ENCODE measurements around the gene CUEDC2.

The CUEDC2 gene

GRCh38 chr10:102432162-102432950 is at the start of gene CUEDC2 (continued):
- TF ChIP-seq ZBTB49 (tag by site-specific recombination; IDR thresholded peaks at IDR 0.05; ENCODE audit: low read depth) (no peak), ZFHX2 (tag by site-specific recombination; conservative IDR thresholded peaks at IDR 0.05) (peak; percentile 68), TCF7L2 (IDR thresholded peaks at IDR 0.05; ENCODE audit: borderline replicate concordance, low read depth, low read length) (peak; percentile 97), RBAK (tag by site-specific recombination; IDR thresholded peaks at IDR 0.05) (no peak), MZF1 (tag by site-specific recombination; IDR thresholded peaks at IDR 0.05; ENCODE audit: borderline replicate concordance) (peak; percentile 56), ZNF48 (tag by site-specific recombination; IDR thresholded peaks at IDR 0.05) (no peak), ZBTB20 (tag by site-specific recombination; IDR thresholded peaks at IDR 0.05) (peak; percentile 91), ZNF600 (tag by site-specific recombination; IDR thresholded peaks at IDR 0.05) (peak; percentile 69; the same call in 1 of the 2 replicates), ZNF571 (tag by site-specific recombination; IDR thresholded peaks at IDR 0.05) (no peak), ZSCAN30 (tag by site-specific recombination; IDR thresholded peaks at IDR 0.05) (peak; percentile 76), ZNF155 (tag by site-specific recombination; IDR thresholded peaks at IDR 0.05) (no peak), ZNF221 (tag by site-specific recombination; IDR thresholded peaks at IDR 0.05; ENCODE audit: borderline replicate concordance) (no peak), ZNF202 (tag by site-specific recombination; IDR thresholded peaks at IDR 0.05; ENCODE audit: borderline replicate concordance) (no peak), ZNF707 (tag by site-specific recombination; IDR thresholded peaks at IDR 0.05) (no peak), KLF1 (tag by site-specific recombination; IDR thresholded peaks at IDR 0.05) (peak; percentile 83), KLF16 (tag by site-specific recombination; IDR thresholded peaks at IDR 0.05) (peak; percentile 82), ZNF843 (tag by site-specific recombination; IDR thresholded peaks at IDR 0.05) (peak; percentile 77), PRDM2 (tag by site-specific recombination; IDR thresholded peaks at IDR 0.05; ENCODE audit: borderline replicate concordance) (no peak), ZNF335 (tag by site-specific recombination; conservative IDR thresholded peaks at IDR 0.05) (peak; percentile 97), ZNF416 (tag by site-specific recombination; IDR thresholded peaks at IDR 0.05) (no peak), ZSCAN5A (tag by site-specific recombination; IDR thresholded peaks at IDR 0.05) (peak; percentile 78; the same call in 1 of the 2 replicates), ZNF404 (tag by site-specific recombination; IDR thresholded peaks at IDR 0.05) (no peak), ZNF174 (tag by site-specific recombination; IDR thresholded peaks at IDR 0.05) (no peak), ZNF10 (tag by site-specific recombination; IDR thresholded peaks at IDR 0.05) (0 out of 2 replicates have a peak, but pooled peaks have one; percentile 46), ZNF561 (tag by site-specific recombination; IDR thresholded peaks at IDR 0.05; ENCODE audit: borderline replicate concordance) (peak; percentile 98), HOXC10 (CRISPR knock-in tag; IDR thresholded peaks at IDR 0.05) (no peak), ZNF354C (tag by site-specific recombination; IDR thresholded peaks at IDR 0.05; ENCODE audit: borderline replicate concordance, low read depth) (no peak), ZNF645 (tag by site-specific recombination; IDR thresholded peaks at IDR 0.05) (no peak), ZNF311 (tag by site-specific recombination; IDR thresholded peaks at IDR 0.05; ENCODE audit: borderline replicate concordance) (no peak), ZNF2 (tag by site-specific recombination; IDR thresholded peaks at IDR 0.05) (peak; percentile 59), GLIS2 (tag by site-specific recombination; IDR thresholded peaks at IDR 0.05) (peak; percentile 81)
